Loucy (cell line): ENCODE results near the gene NUDT3.

Experiments
- CTCF ChIP-seq: fragments of 200-600 bp; sonication (generic); conservative IDR thresholded peaks from 2 replicates; pipeline ENCODE4 v1.5.1; 2014; ENCODE audit warnings: mild to moderate bottlenecking, antibody characterized with exemption, low read length
- EZH2phosphoT487 ChIP-seq: fragments of 200-600 bp; IDR thresholded peaks from 2 replicates; pipeline ENCODE4 v1.6.1; 2018; ENCODE audit warnings: antibody characterized with exemption, mild to moderate bottlenecking, moderate library complexity, borderline replicate concordance

- TF ChIP-seq EZH2phosphoT487, result no peak
- TF ChIP-seq CTCF, result no peak
These were observed 4.0 kb downstream of the NUDT3 start for GRCh38 chr6:34388421-34388820.
